ENCODE measurements around the gene GRIK5. TPM values are rescaled to one million over a fixed set of nuclear protein-coding genes. Genes with fewer than 3 reads are reported as not detected.

Gene GRIK5
- total RNA-seq, 4 donors from 2014 or later: 0.57 to 7.4 (median 0.89) TPM

- peaks cover 0 to 16% (median 5%) of the 10 kb centered on the region in 4 donors for H3K4me1 ChIP-seq
- no peak overlapping the region for H3K27ac ChIP-seq
These were observed 79.0 kb downstream of the GRIK5 start for GRCh38 chr19:41991025-41991424.

DNA sequence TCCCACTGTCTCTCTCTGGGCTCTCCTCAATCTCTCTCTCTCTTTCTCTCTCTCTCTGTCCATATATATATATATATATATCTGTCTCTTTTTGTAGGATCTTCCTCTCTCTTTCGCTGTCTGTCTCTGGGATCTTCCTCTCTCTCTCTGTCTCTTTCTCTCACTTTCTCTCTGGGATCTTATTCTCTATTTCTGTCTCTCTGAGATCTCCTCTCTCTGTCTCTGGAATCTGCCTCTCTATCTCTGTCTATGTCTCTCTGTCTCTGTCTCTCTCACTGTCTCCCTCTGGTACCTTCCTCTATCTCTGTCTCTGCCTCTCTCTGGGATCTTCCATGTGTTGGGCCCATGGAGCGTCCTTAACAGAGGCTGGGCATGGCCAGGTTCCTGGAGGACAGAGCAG lies 79.4 kb downstream of the GRIK5 start:
- Histone ChIP-seq H3K4me3 (no peak overlapping the region), H3K27ac (no peak overlapping the region)
- TF ChIP-seq, protein P1, sequence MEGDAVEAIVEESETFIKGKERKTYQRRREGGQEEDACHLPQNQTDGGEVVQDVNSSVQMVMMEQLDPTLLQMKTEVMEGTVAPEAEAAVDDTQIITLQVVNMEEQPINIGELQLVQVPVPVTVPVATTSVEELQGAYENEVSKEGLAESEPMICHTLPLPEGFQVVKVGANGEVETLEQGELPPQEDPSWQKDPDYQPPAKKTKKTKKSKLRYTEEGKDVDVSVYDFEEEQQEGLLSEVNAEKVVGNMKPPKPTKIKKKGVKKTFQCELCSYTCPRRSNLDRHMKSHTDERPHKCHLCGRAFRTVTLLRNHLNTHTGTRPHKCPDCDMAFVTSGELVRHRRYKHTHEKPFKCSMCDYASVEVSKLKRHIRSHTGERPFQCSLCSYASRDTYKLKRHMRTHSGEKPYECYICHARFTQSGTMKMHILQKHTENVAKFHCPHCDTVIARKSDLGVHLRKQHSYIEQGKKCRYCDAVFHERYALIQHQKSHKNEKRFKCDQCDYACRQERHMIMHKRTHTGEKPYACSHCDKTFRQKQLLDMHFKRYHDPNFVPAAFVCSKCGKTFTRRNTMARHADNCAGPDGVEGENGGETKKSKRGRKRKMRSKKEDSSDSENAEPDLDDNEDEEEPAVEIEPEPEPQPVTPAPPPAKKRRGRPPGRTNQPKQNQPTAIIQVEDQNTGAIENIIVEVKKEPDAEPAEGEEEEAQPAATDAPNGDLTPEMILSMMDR (IDR thresholded peaks at IDR 0.05): no peak
- no peak for TF ChIP-seq POLR2A (IDR thresholded peaks at IDR 0.05)

More at GRCh38 chr19:41991025-41991424, 79.0 kb downstream of the GRIK5 start:
- no peak for DNase-seq
- Histone ChIP-seq H3K4me3 (no peak overlapping the region), H3K9me3 (no peaks in the 10 kb centered on the region), H3K27me3 (peaks cover 0 to 13% of the 10 kb centered on the region in 2 donors), H3K36me3 (no peaks in the 10 kb centered on the region)
- no peak for TF ChIP-seq POLR2A (IDR thresholded peaks at IDR 0.05)
- TF ChIP-seq, protein P1 (IDR thresholded peaks at IDR 0.05): no peak

DNA sequence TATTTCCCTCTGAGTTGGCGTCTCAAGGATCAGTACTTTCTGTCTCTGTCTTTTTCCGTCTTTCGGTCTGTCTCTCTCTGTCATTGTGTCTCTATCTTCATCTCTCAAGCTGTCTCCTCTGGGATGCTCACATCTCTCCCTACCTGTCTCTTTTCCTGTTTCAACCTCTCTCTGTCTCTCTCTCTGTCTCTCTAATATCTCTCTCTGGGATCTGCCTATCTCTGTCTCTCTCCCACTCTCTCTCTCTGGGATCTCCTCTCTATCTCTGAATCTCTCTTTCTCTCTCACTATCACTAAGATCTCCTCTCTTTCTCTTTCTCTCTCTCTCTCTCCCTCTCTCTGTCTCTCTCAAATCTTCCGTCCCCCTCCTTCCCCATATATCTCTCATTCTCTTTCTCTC lies 80.0 kb downstream of the GRIK5 start:
- Histone ChIP-seq H3K4me1 (peaks cover 0 to 16% (median 5%) of the 10 kb centered on the region in 4 donors), H3K27me3 (peaks cover 0 to 13% of the 10 kb centered on the region in 2 donors), H3K9me3 (no peaks in the 10 kb centered on the region), H3K27ac (no peak overlapping the region), H3K4me3 (no peak overlapping the region), H3K36me3 (no peaks in the 10 kb centered on the region)
- DNase-seq: no peak
- TF ChIP-seq, protein P1 (IDR thresholded peaks at IDR 0.05): no peak
- TF ChIP-seq POLR2A (IDR thresholded peaks at IDR 0.05): no peak

More for the DNA sequence above, 79.4 kb downstream of the GRIK5 start:
- Histone ChIP-seq H3K27me3 (peaks cover 0 to 13% of the 10 kb centered on the region in 2 donors), H3K4me1 (peaks cover 0 to 16% (median 5%) of the 10 kb centered on the region in 4 donors), H3K36me3 (no peaks in the 10 kb centered on the region), H3K9me3 (no peaks in the 10 kb centered on the region)
- DNase-seq: no peak

DNA sequence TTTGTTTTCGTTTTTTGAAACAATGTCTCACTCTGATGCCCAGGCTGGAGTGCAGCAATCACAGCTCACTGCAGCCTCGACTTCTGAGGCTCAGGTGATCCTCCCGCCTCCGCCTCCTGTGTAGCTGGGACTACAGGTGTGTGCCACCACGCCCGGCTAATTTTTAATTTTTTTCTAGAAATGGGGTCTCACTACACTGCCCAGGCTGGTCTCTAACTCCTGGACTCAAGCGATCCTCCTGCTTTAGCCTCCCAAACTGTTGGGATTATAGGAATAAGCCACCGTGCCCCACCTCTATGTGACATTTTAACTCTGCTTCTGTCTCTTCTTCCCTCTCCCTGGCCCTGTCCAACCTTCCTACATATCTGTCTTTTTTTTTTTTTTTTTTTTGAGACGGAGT lies 81.1 kb downstream of the GRIK5 start:
- DNase-seq: no peak
- H3K4me1 ChIP-seq: peaks cover 0 to 9% (median 3%) of the 10 kb centered on the region in 4 donors
- peaks cover 0 to 4% of the 10 kb centered on the region in 2 donors for H3K27me3 ChIP-seq
- no peak overlapping the region for H3K4me3 ChIP-seq
- TF ChIP-seq, protein P1 (IDR thresholded peaks at IDR 0.05): no peak
- no peak for TF ChIP-seq POLR2A (IDR thresholded peaks at IDR 0.05)
- no peaks in the 10 kb centered on the region for H3K36me3 ChIP-seq
- H3K9me3 ChIP-seq: no peaks in the 10 kb centered on the region
- H3K27ac ChIP-seq: no peak overlapping the region

DNA sequence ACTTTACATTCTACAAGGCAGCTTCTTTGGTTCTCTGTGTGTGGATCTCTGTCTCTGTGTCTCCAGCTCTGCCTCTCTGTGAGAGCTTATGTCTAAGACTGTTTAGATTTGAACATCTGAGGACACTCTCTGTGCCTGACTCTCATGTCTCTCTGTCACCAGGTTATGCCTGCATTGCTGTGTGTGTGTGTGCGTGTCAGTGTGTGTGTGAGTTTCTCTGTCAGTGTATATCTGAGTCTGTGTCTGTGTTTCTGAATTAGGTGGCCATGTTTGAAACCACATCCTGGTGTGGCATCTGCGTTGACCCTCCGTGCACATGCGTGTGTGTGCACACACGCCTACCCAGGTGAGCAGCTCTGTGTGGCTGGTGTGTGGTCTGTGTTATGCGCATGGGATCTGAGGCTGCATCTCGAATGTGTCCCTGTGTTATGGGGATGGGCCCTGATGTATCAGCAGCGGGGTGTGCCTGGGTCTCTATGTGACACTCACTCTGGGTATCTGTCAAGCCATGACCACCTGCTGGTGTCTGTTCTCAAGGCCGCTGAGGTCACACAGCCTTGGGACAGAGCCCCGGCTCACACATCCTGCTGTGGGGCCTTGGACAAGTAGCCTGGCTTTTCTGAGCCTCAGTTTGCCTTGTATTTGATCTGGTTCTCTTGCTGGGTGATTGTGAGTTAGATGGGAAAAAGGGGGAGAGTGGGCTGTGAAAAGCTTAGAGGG lies 82.7 kb downstream of the GRIK5 start:
- no peaks in the 10 kb centered on the region for H3K27me3 ChIP-seq
- no peaks in the 10 kb centered on the region for H3K4me1 ChIP-seq
- no peak overlapping the region for H3K27ac ChIP-seq
- no peak for DNase-seq
- H3K4me3 ChIP-seq: no peak overlapping the region
- H3K9me3 ChIP-seq: no peaks in the 10 kb centered on the region
- TF ChIP-seq, protein P1 (IDR thresholded peaks at IDR 0.05): no peak
- TF ChIP-seq POLR2A (IDR thresholded peaks at IDR 0.05): no peak
- H3K36me3 ChIP-seq: no peaks in the 10 kb centered on the region
